GM19043 (cell line): ENCODE results near the gene PCDHA13.
"Not testable (repeated sequence)": the region's sequence is repeated elsewhere in the genome, so short reads cannot be mapped to it uniquely, and the experiment has no call there.

ENCODE experiments used
- ATAC-seq: cut with Tn5 transposase; IDR thresholded peaks from one replicate; pipeline ENCODE4 v1.9.1; 2021; ENCODE audit warnings: low read depth; ENCODE audit not compliant: unreplicated experiment

The PCDHA13 gene

GRCh38 chr5:140881889-140882590 is at the start of gene PCDHA13:
TSS of gene PCDHA13 (plus strand) at chr5:140882124. CDS start at chr5:140882269, 145 bp downstream.
- no peak for ATAC-seq

GRCh38 chr5:140833993-140834392 is 47.9 kb upstream of the PCDHA13 start, which contains the start of gene PCDHA7:
TSS of gene PCDHA7 (plus strand) at chr5:140834269. CDS start at chr5:140834384, 115 bp downstream.
- no peak for ATAC-seq

- not testable (repeated sequence) for ATAC-seq
These were observed 47.4 kb upstream of the PCDHA13 start for GRCh38 chr5:140834439-140835008.

- no peak for ATAC-seq
These were observed 46.1 kb upstream of the PCDHA13 start for GRCh38 chr5:140835622-140836510.

GRCh38 chr5:140840978-140841962 is 40.7 kb upstream of the PCDHA13 start, which contains the start of gene PCDHA8:
TSS of gene PCDHA8 (plus strand) at chr5:140841187. CDS start at chr5:140841322, 135 bp downstream.
- no peak for ATAC-seq

- ATAC-seq: no peak
These were observed 38.9 kb upstream of the PCDHA13 start for GRCh38 chr5:140842798-140843733.

GRCh38 chr5:140848139-140849102 is 33.5 kb upstream of the PCDHA13 start, which contains the start of gene PCDHA9:
TSS of gene PCDHA9 (plus strand) at chr5:140848382. CDS start at chr5:140848496, 114 bp downstream.
- not testable (repeated sequence) for ATAC-seq

GRCh38 chr5:140849831-140850634 is 31.9 kb upstream of the PCDHA13 start:
- not testable (repeated sequence) for ATAC-seq

GRCh38 chr5:140855772-140856674 is 25.9 kb upstream of the PCDHA13 start, which contains the start of gene PCDHA10:
TSS of gene PCDHA10 (plus strand) at chr5:140855897. CDS start at chr5:140856049, 152 bp downstream.
- no peak for ATAC-seq

- no peak for ATAC-seq
These were observed 24.5 kb upstream of the PCDHA13 start for GRCh38 chr5:140857177-140857986.

GRCh38 chr5:140857987-140858240 is 24.0 kb upstream of the PCDHA13 start:
- ATAC-seq: no peak

GRCh38 chr5:140862441-140863295 is 19.3 kb upstream of the PCDHA13 start:
- no peak for ATAC-seq

- no peak for ATAC-seq
These were observed 13.0 kb upstream of the PCDHA13 start, which contains the start of gene PCDHA11 for GRCh38 chr5:140868721-140869554. TSS of gene PCDHA11 (plus strand) at chr5:140868957. CDS start at chr5:140869104, 147 bp downstream.
